Osteocyte (in vitro differentiated cells): Measurements from ENCODE around the gene RAD51AP2. TPM values are rescaled to one million over a fixed set of nuclear protein-coding genes. Genes with fewer than 3 reads are reported as not detected.
"Not testable (repeated sequence)": the region's sequence is repeated elsewhere in the genome, so short reads cannot be mapped to it uniquely, and the experiment has no call there.

Experiments used
- DNase-seq: peaks from one replicate; pipeline ENCODE4 v3.0.0; 2021; ENCODE audit warnings: mixed read lengths; ENCODE audit not compliant: unreplicated experiment; ENCODE audit errors: extremely low spot score
- H3K27ac Mint-ChIP-seq: one replicate; pipeline ENCODE4 v1.8.0; 2021; ENCODE audit warnings: mild to moderate bottlenecking, mixed read lengths; ENCODE audit not compliant: unreplicated experiment
- H3K27me3 Mint-ChIP-seq: one replicate; pipeline ENCODE4 v1.8.0; 2021; ENCODE audit warnings: mixed read lengths; ENCODE audit not compliant: unreplicated experiment
- H3K36me3 Mint-ChIP-seq: one replicate; pipeline ENCODE4 v1.8.0; 2021; ENCODE audit warnings: mixed read lengths; ENCODE audit not compliant: unreplicated experiment
- H3K4me1 Mint-ChIP-seq: one replicate; pipeline ENCODE4 v1.8.0; 2021; ENCODE audit warnings: mixed read lengths; ENCODE audit not compliant: unreplicated experiment
- H3K4me3 Mint-ChIP-seq: one replicate; pipeline ENCODE4 v1.8.0; 2021; ENCODE audit warnings: mild to moderate bottlenecking, moderate library complexity, mixed read lengths; ENCODE audit not compliant: unreplicated experiment
- H3K9me3 Mint-ChIP-seq: one replicate; pipeline ENCODE4 v1.8.0; 2021; ENCODE audit warnings: mixed read lengths; ENCODE audit not compliant: unreplicated experiment
- CTCF ChIP-seq: fragments of 200-600 bp; sonication (generic); IDR thresholded peaks from 2 replicates; pipeline ENCODE4 v1.5.0; 2021; ENCODE audit warnings: antibody characterized with exemption, mild to moderate bottlenecking, moderate library complexity
- total RNA-seq: library from RNA; stranded (reverse); gene quantifications from 2 replicates; pipeline ENCODE4 v1.2.1, GENCODE V29; 2021

RAD51AP2 gene
- total RNA-seq, 1 donor from 2014 or later = not detected

DNA sequence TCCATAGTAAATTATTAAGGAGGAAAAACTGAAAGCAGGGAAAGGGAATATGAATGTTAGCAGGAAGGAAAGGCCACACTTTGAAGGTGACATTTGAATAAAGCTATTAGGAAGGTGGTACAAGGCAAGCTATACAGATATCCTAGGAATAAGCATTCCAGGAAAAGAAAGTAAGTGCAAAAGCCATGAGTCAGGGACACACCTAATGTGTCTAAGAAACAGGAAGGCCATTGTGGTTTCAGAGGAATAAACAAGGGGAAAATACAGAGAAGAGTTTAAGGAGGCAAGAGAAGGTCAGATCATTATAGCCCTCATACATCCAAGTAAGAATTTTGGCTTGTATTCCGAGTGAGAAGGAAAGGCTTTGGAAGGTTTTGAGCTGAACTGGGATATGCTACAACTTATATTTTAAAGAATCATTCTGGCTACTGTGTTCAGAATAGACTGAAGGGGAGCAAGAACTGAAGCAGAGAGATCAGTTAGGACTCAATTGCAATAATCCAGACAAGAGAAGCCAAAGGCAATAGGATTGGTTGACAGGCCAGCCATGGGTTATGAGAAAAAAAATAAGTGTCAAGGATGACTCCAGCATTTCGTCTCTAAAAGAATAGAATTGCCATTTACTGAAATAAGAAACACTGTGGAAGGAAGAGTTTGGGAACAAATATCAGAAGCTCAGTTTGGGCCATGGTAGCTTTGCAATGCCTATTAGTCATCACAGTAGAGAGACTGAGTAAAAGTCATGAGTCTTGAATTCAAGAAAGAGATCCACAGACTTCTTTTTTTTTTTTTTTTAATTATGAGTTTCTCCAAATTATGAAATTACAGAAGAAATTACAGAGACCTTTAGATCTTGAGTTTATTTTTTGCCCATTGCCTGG lies 11.3 kb downstream of the RAD51AP2 start:
- H3K27ac Mint-ChIP-seq = no peak overlapping the region
- TF ChIP-seq CTCF = no peak
- no peaks in the 10 kb centered on the region for H3K9me3 Mint-ChIP-seq
- H3K4me3 Mint-ChIP-seq = no peak overlapping the region
- peaks cover 18% of the 10 kb centered on the region for H3K27me3 Mint-ChIP-seq
- DNase-seq = no peak
- H3K4me1 Mint-ChIP-seq = no peaks in the 10 kb centered on the region
- H3K36me3 Mint-ChIP-seq = no peaks in the 10 kb centered on the region

- no peak for TF ChIP-seq CTCF
- Mint-ChIP-seq H3K9me3 (no peaks in the 10 kb centered on the region), H3K27ac (no peak overlapping the region), H3K36me3 (no peaks in the 10 kb centered on the region), H3K4me3 (no peak overlapping the region), H3K4me1 (no peaks in the 10 kb centered on the region), H3K27me3 (no peaks in the 10 kb centered on the region)
- DNase-seq = no peak
These were observed 20.5 kb downstream of the RAD51AP2 start for GRCh38 chr2:17497718-17498117.

- no peak for DNase-seq
- H3K4me1 Mint-ChIP-seq = no peaks in the 10 kb centered on the region
- no peak overlapping the region for H3K27ac Mint-ChIP-seq
These were observed 22.6 kb downstream of the RAD51AP2 start for GRCh38 chr2:17495590-17495989.

DNA sequence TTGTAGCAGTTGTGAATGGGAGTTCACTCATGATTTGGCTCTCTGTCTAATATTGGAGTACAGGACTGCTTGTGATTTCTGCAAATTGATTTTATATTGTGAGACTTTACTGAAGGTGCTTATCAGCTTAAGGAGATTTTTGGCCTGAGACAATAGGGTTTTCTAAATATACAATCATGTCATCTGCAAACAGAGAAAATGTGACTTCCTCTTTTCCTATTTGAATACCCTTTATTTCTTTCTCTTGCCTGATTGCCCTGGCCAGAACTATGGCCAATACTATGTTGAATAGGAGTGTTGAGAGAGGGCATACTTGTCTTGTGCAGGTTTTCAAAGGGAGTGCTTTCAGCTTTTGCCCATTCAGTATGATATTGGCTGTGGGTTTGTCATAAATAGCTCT lies 28.1 kb downstream of the RAD51AP2 start:
- H3K4me3 Mint-ChIP-seq, H3K27ac Mint-ChIP-seq, H3K27me3 Mint-ChIP-seq, H3K9me3 Mint-ChIP-seq, H3K36me3 Mint-ChIP-seq, DNase-seq, H3K4me1 Mint-ChIP-seq: not testable (repeated sequence)

More at GRCh38 chr2:17495590-17495989, 22.6 kb downstream of the RAD51AP2 start:
- no peak for TF ChIP-seq CTCF
- H3K36me3 Mint-ChIP-seq = no peaks in the 10 kb centered on the region
- H3K4me3 Mint-ChIP-seq = no peak overlapping the region
- H3K27me3 Mint-ChIP-seq = no peaks in the 10 kb centered on the region
- H3K9me3 Mint-ChIP-seq = no peaks in the 10 kb centered on the region

DNA sequence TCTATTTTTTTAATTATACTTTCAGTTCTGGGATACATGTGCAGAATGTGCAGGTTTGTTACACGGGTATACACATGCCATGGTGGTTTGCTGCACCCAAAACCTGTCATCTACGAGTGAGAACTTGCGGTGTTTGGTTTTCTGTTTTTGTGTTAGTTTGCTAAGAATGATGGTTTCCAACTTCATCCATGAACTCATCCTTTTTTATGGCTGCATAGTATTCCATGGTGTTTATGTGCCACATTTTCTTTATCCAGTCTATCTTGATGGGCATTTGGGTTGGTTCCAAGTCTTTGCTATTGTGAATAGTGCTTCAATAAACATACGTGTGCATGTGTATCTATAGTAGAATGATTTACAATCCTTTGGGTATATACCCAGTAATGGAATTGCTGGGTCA lies 29.6 kb downstream of the RAD51AP2 start:
- H3K9me3 Mint-ChIP-seq, H3K27ac Mint-ChIP-seq, H3K36me3 Mint-ChIP-seq, H3K4me3 Mint-ChIP-seq, H3K4me1 Mint-ChIP-seq, H3K27me3 Mint-ChIP-seq, DNase-seq: not testable (repeated sequence)

DNA sequence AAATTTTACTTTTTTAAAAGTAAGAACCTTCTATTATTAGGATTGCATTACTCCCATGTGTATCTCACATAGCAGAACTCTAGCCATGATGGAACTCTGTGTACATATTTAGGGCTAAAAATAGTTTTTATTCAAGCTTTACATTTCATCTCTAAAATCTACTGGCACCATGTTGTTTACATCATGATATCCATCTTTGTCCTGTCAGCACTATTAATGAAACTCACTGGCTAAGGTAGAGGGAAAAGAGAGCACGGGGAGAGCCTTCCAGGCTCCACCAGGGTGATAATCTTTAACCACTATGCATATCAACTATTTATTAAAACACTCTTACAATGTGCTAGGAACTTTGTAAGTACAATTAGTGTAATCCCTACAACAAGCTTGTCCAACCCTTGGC lies 34.7 kb downstream of the RAD51AP2 start:
- no peak for DNase-seq
- no peak for TF ChIP-seq CTCF
- H3K4me1 Mint-ChIP-seq = no peaks in the 10 kb centered on the region

More for the DNA sequence above, 34.7 kb downstream of the RAD51AP2 start:
- Mint-ChIP-seq H3K9me3 (no peaks in the 10 kb centered on the region), H3K36me3 (no peaks in the 10 kb centered on the region), H3K27ac (no peak overlapping the region), H3K27me3 (no peaks in the 10 kb centered on the region), H3K4me3 (no peak overlapping the region)
